22Rv1 (cell line): ENCODE data around the gene GRPEL1.
A peak's percentile ranks its signal among the peaks of the same experiment; 100 is the strongest.
"Not testable (repeated sequence)": the region's sequence is repeated elsewhere in the genome, so short reads cannot be mapped to it uniquely, and the experiment has no call there.

ENCODE experiments used
- H3K27ac ChIP-seq: fragments of 450-650 bp; 2 replicates; pipeline ENCODE4 v1.5.1; 2017
- ZFX ChIP-seq: fragments of 450-650 bp; IDR thresholded peaks from 2 replicates; pipeline ENCODE4 v1.6.1; 2017; ENCODE audit warnings: antibody characterized with exemption, borderline replicate concordance
- TF ChIP-seq, protein P1 (sequence below): fragments of 450-650 bp; IDR thresholded peaks from 2 replicates; pipeline ENCODE4 v1.5.1; 2017; ENCODE audit warnings: mild to moderate bottlenecking

The GRPEL1 gene

DNA sequence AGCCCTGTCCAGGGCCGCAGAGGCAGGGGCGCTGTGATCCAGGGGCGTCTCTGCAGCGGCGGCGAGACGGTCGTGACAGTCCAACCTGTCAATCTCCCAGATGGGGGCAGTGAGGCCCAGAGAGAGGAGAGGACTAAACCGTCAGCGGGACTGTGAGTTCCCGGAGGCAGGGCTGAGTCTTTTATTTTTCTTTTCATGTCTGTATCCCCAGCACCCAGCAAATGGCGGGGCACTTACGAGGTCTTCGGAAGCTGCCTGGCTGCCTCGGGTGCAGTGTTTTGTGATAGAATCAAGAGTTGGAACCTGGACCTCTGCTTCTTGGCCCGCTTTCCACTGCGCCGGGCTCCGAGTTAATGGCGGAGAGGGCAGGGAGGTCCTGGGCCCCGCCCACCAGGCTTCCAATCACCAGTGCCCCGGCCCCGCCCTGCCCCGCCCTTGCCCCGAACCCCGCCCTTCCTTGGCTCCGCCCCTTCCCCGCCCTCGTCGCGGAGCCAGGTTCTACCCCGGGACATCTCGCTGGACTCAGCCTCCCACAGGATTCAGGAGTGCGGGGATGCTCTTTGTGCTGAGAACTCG, 35.3 kb upstream of the GRPEL1 start:
- H3K27ac ChIP-seq, result peak overlapping the region; percentile 49; the same call in 1 of the 2 replicates
- TF ChIP-seq, protein P1, sequence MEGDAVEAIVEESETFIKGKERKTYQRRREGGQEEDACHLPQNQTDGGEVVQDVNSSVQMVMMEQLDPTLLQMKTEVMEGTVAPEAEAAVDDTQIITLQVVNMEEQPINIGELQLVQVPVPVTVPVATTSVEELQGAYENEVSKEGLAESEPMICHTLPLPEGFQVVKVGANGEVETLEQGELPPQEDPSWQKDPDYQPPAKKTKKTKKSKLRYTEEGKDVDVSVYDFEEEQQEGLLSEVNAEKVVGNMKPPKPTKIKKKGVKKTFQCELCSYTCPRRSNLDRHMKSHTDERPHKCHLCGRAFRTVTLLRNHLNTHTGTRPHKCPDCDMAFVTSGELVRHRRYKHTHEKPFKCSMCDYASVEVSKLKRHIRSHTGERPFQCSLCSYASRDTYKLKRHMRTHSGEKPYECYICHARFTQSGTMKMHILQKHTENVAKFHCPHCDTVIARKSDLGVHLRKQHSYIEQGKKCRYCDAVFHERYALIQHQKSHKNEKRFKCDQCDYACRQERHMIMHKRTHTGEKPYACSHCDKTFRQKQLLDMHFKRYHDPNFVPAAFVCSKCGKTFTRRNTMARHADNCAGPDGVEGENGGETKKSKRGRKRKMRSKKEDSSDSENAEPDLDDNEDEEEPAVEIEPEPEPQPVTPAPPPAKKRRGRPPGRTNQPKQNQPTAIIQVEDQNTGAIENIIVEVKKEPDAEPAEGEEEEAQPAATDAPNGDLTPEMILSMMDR, result no peak
- no peak for TF ChIP-seq ZFX

DNA sequence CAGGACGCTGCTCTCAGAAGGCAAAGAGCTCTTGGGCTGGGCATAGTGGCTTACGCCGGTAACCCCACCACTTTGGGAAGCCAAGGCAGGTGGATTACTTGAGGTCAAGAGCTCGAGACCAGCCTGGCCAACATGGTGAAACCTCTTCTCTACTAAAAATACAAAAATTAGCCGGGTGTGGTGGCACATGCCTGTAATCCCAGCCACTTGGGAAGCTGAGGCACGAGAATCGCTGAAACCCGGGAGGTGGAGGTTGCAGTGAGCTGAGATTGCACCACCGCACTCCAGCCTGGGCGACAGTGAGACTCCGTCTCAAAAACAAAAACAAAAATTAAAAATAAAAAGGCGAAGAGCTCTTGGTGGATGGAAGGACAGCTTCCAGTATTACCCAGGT, 34.6 kb upstream of the GRPEL1 start:
- H3K27ac ChIP-seq, result not testable (repeated sequence)

GRCh38 chr4:7101692-7102515, 34.0 kb upstream of the GRPEL1 start:
- no peak overlapping the region for H3K27ac ChIP-seq
- no peak for TF ChIP-seq ZFX
- TF ChIP-seq, protein P1, result peak; percentile 91

DNA sequence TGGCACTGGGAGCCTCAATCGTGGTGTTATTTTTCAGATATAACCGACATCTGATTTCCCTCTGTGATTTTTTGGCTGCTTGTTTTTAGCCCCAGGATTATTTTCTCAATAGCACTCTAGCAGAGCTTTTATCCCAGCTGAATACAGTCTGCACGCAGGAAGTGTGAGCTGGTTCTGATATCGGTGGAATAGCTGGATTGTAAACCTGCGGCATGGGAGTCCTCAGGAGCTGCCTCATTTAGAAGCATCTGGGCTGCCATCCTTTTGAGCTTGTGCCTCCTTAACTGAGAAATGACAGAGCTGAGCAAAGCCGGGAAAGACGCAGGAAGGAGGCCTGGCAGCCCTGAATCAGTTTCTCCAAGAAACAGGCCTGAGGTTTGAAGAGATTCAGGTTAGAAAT, 28.4 kb upstream of the GRPEL1 start:
- TF ChIP-seq, protein P1, result no peak
- TF ChIP-seq ZFX, result no peak
- no peak overlapping the region for H3K27ac ChIP-seq

DNA sequence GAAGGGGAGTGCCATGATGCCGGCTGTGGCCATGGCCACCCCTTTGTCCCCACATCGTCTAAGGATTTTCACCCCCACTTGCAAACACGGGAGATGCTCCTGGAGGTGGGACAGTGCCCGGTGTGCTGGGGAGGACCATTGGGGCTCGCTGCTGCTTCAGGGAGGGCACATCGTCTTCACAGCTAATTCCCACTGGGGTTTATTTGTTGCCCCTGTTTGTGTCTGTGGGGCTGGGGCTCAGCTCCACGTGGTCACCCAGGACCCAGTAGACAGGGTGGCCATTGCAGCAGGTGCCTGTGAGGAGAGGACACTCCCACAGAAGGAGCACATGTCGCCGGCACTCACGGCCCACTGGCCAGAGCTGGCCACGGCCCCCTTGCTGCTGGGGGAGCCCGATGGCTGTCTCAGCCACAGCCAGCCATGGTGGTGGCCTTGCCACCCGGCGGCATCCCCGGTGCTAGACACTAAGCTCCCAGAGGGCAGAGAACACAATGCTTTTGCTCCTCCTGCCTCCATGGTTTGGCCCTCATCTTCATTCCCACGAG, 27.8 kb upstream of the GRPEL1 start:
- no peak overlapping the region for H3K27ac ChIP-seq
- TF ChIP-seq ZFX, result no peak
- TF ChIP-seq, protein P1, result no peak

- no peak for TF ChIP-seq ZFX
- TF ChIP-seq, protein P1, result no peak
- H3K27ac ChIP-seq, result no peak overlapping the region
These were observed 27.1 kb upstream of the GRPEL1 start for GRCh38 chr4:7094916-7095315.

DNA sequence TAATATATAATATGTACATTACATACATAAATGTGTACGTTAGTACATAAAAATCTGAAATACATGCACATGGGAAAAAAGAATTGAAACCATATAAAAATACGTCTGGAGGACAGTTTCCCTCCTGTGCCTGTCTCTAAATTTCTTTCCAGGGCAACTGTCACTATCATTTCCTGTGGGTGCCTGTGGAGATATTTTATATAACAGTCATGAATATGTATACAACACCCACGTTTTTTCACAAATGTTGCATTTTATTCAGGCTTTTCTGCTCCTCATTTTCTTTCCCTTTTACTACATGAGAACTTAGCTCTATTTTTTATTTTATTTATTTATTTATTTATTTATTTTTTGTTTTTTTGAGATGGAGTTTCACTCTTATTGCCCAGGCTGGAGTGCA, 24.2 kb upstream of the GRPEL1 start:
- TF ChIP-seq ZFX, result no peak
- TF ChIP-seq, protein P1, result no peak

More for the DNA sequence above, 24.2 kb upstream of the GRPEL1 start:
- no peak overlapping the region for H3K27ac ChIP-seq
